T-helper 2 cell treated with Interferon-gamma antibody and Interleukin-4, amounts not matched to agents 5 μg/mL and 100 μg/mL, for 36 hours (primary cell): Measurements from ENCODE around the gene SLC25A52.
"Not testable (repeated sequence)": the region's sequence is repeated elsewhere in the genome, so short reads cannot be mapped to it uniquely, and the experiment has no call there.

ENCODE experiments used
- DNase-seq: peaks from one replicate; pipeline ENCODE4 v3.0.0; 2021; ENCODE audit warnings: low spot score
- H3K27ac Mint-ChIP-seq: one replicate; pipeline ENCODE4 v1.8.0; 2021; ENCODE audit warnings: mild to moderate bottlenecking, mixed read lengths
- H3K27me3 Mint-ChIP-seq: one replicate; pipeline ENCODE4 v1.8.0; 2021; ENCODE audit warnings: low read depth, mixed read lengths
- H3K36me3 Mint-ChIP-seq: one replicate; pipeline ENCODE4 v1.8.0; 2021; ENCODE audit warnings: low read depth, mixed read lengths
- H3K4me1 Mint-ChIP-seq: one replicate; pipeline ENCODE4 v1.8.0; 2021; ENCODE audit warnings: low read depth, mixed read lengths
- H3K4me3 Mint-ChIP-seq: one replicate; pipeline ENCODE4 v1.8.0; 2022; ENCODE audit warnings: mild to moderate bottlenecking, moderate library complexity, mixed read lengths
- H3K9me3 Mint-ChIP-seq: one replicate; pipeline ENCODE4 v1.8.0; 2021; ENCODE audit warnings: mixed read lengths

Gene SLC25A52

DNA sequence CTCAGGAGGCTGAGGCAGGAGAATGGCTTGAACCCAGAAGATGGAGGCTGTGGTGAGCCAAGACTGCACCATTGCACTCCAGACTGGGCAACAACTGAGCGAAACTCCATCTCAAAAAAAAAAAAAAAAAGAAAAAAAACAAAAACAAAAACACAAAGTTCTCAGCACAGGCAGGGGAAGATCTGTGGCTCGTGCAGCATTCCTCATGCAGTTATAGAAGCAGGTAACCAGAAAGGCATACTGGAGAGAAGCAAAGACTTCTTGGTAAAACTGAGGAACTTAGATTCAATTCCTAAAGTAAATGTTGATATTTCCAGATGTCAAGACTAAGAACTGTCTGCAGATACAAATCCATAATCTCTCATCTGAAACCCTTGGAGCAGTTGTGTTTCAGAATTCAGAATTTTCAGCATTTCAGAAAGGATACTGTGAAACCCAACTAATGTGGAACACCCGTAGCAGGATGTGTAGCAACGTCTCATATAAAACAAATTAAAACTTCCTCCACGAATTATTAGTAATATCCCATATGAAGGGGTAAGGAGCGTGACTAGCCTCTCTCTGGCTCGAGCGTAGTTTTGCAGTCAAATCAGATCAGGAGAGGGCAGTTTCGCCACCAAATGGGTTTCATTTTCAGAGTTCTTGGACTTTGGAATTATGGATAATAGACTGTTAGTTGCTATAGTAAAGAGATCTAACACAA is 13.2 kb upstream of the SLC25A52 start:
- no peak overlapping the region for H3K4me3 Mint-ChIP-seq
- DNase-seq: no peak
- H3K9me3 Mint-ChIP-seq: peaks cover 10% of the 10 kb centered on the region
- no peaks in the 10 kb centered on the region for H3K36me3 Mint-ChIP-seq
- H3K27me3 Mint-ChIP-seq: no peaks in the 10 kb centered on the region
- no peak overlapping the region for H3K27ac Mint-ChIP-seq
- H3K4me1 Mint-ChIP-seq: no peaks in the 10 kb centered on the region

GRCh38 chr18:31772699-31773098 is 12.0 kb upstream of the SLC25A52 start:
- no peak overlapping the region for H3K27ac Mint-ChIP-seq
- no peak overlapping the region for H3K4me3 Mint-ChIP-seq
- DNase-seq: no peak
- peaks cover 2% of the 10 kb centered on the region for H3K27me3 Mint-ChIP-seq
- H3K4me1 Mint-ChIP-seq: no peaks in the 10 kb centered on the region
- H3K36me3 Mint-ChIP-seq: no peaks in the 10 kb centered on the region
- peaks cover under 1% of the 10 kb centered on the region for H3K9me3 Mint-ChIP-seq

DNA sequence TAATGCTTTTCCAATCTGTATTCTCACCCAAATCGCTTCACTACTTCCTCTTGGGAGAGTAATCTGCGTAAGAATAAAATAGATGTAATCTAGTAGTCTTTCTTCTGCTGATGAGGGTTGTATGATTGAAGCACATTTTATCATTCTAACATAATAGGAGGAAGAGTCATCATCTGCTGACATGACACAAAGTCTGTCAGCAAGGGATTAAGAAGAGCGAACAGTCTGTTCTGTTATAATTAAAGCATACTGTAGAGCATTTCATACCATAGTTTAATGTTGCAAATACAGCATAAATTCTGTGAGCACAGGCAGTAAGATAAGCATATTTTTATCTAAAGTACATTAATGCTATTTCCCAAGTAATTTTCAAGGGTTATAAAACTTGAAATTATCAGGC is 10.4 kb downstream of the SLC25A52 start:
- Mint-ChIP-seq H3K36me3 (no peaks in the 10 kb centered on the region), H3K27me3 (peaks cover 8% of the 10 kb centered on the region), H3K4me3 (no peak overlapping the region), H3K9me3 (no peaks in the 10 kb centered on the region), H3K27ac (no peak overlapping the region), H3K4me1 (no peaks in the 10 kb centered on the region)
- DNase-seq: no peak

GRCh38 chr18:31746396-31746795 is 14.3 kb downstream of the SLC25A52 start:
- Mint-ChIP-seq H3K36me3 (no peaks in the 10 kb centered on the region), H3K9me3 (no peaks in the 10 kb centered on the region), H3K4me3 (no peak overlapping the region), H3K27me3 (peaks cover 5% of the 10 kb centered on the region), H3K27ac (no peak overlapping the region), H3K4me1 (no peaks in the 10 kb centered on the region)
- DNase-seq: no peak

- no peak overlapping the region for H3K4me3 Mint-ChIP-seq
- H3K27ac Mint-ChIP-seq: no peak overlapping the region
- H3K36me3 Mint-ChIP-seq: no peaks in the 10 kb centered on the region
- H3K9me3 Mint-ChIP-seq: no peaks in the 10 kb centered on the region
- DNase-seq: no peak
- H3K27me3 Mint-ChIP-seq: peaks cover 5% of the 10 kb centered on the region
- no peaks in the 10 kb centered on the region for H3K4me1 Mint-ChIP-seq
Observed at GRCh38 chr18:31744321-31745067, 16.2 kb downstream of the SLC25A52 start.

- H3K4me1 Mint-ChIP-seq, H3K27me3 Mint-ChIP-seq, DNase-seq, H3K36me3 Mint-ChIP-seq, H3K4me3 Mint-ChIP-seq, H3K9me3 Mint-ChIP-seq, H3K27ac Mint-ChIP-seq: not testable (repeated sequence)
Observed at GRCh38 chr18:31743600-31743999, 17.1 kb downstream of the SLC25A52 start.

- no peaks in the 10 kb centered on the region for H3K36me3 Mint-ChIP-seq
Observed at GRCh38 chr18:31741097-31741735, 19.5 kb downstream of the SLC25A52 start.

GRCh38 chr18:31740180-31740579 is 20.5 kb downstream of the SLC25A52 start:
- no peak for DNase-seq
- Mint-ChIP-seq H3K9me3 (no peaks in the 10 kb centered on the region), H3K4me1 (no peaks in the 10 kb centered on the region), H3K4me3 (no peak overlapping the region), H3K27ac (no peak overlapping the region), H3K27me3 (no peaks in the 10 kb centered on the region), H3K36me3 (no peaks in the 10 kb centered on the region)

More at GRCh38 chr18:31741097-31741735, 19.5 kb downstream of the SLC25A52 start:
- no peaks in the 10 kb centered on the region for H3K9me3 Mint-ChIP-seq
- DNase-seq: no peak
- no peak overlapping the region for H3K4me3 Mint-ChIP-seq
- H3K27ac Mint-ChIP-seq: no peak overlapping the region
- H3K4me1 Mint-ChIP-seq: no peaks in the 10 kb centered on the region
- no peaks in the 10 kb centered on the region for H3K27me3 Mint-ChIP-seq

DNA sequence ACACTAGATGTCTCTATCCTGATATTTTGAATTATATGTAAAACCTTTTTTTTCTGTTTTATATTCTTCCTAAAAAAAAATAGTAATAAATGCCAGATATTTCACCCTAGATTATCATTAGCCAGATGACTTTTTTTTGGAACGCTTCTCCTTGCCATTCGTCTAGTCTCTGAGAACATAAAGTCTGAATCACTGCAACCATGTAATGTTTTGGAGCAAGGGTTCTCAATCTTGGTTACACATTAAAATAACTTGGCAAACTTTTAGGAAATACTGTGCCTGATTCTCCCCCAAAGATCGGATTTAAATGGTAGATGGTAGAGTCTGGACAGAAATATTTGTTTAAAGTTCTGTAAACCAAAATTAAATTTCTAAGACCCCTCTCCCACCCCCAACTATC is 21.0 kb downstream of the SLC25A52 start:
- H3K27ac Mint-ChIP-seq: no peak overlapping the region
- no peaks in the 10 kb centered on the region for H3K4me1 Mint-ChIP-seq
- no peak for DNase-seq
- H3K27me3 Mint-ChIP-seq: no peaks in the 10 kb centered on the region
- no peaks in the 10 kb centered on the region for H3K36me3 Mint-ChIP-seq
- H3K4me3 Mint-ChIP-seq: no peak overlapping the region
- no peaks in the 10 kb centered on the region for H3K9me3 Mint-ChIP-seq

- Mint-ChIP-seq H3K27ac (no peak overlapping the region), H3K4me1 (no peaks in the 10 kb centered on the region), H3K27me3 (peaks cover 1% of the 10 kb centered on the region), H3K4me3 (no peak overlapping the region), H3K9me3 (no peaks in the 10 kb centered on the region), H3K36me3 (no peaks in the 10 kb centered on the region)
- no peak for DNase-seq
Observed at GRCh38 chr18:31738460-31739407, 21.9 kb downstream of the SLC25A52 start.

DNA sequence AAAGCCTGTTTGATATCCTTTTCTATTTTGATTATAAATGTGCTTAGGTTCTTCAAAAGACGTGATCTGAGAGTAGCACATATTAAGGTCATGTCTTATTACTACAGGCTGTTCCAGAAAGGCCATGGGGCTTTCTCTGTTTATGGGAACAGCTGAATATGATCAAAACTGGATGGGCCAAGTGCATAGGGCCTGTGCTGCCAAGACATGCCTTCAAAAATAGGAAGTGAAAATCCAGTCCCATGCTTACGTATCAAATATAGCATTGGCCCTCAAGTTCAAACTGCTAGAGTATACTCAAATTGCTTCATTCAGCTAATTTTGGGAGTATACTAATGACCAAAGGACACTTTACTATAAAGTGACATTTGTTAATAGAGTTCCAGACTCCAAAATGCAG is 24.1 kb downstream of the SLC25A52 start:
- no peaks in the 10 kb centered on the region for H3K9me3 Mint-ChIP-seq
- H3K27me3 Mint-ChIP-seq: peaks cover 16% of the 10 kb centered on the region
- H3K36me3 Mint-ChIP-seq: no peaks in the 10 kb centered on the region
- no peak overlapping the region for H3K27ac Mint-ChIP-seq
- H3K4me3 Mint-ChIP-seq: no peak overlapping the region
- no peak for DNase-seq
- no peaks in the 10 kb centered on the region for H3K4me1 Mint-ChIP-seq

DNA sequence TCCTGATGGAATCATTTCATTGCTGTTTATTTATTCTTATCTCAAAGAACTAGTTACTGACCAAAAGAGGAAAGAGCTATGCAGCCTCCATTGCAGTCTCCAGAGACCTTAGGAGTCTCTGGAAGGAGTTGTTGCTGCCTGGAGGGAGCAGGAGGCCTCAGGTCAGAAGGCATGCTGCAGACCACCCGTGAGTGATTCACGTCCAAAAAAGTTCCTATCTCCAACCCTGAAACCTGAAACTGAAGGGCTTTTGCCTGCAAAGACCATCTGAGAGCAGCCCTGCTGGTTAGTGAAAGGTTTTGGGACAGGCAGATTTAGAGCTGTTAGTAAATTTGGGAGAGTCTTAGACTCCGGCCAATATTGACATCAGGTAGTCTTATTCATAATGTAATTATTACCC is 29.1 kb downstream of the SLC25A52 start:
- H3K4me3 Mint-ChIP-seq: no peak overlapping the region
- no peaks in the 10 kb centered on the region for H3K4me1 Mint-ChIP-seq
- no peaks in the 10 kb centered on the region for H3K36me3 Mint-ChIP-seq
- peaks cover 21% of the 10 kb centered on the region for H3K27me3 Mint-ChIP-seq
- H3K9me3 Mint-ChIP-seq: no peaks in the 10 kb centered on the region
- no peak for DNase-seq
- H3K27ac Mint-ChIP-seq: no peak overlapping the region

GRCh38 chr18:31729196-31729595 is 31.5 kb downstream of the SLC25A52 start:
- DNase-seq, H3K4me1 Mint-ChIP-seq, H3K36me3 Mint-ChIP-seq, H3K27ac Mint-ChIP-seq, H3K4me3 Mint-ChIP-seq, H3K9me3 Mint-ChIP-seq: not testable (repeated sequence)
- H3K27me3 Mint-ChIP-seq: peaks cover 38% of the 10 kb centered on the region
